ENCODE data around the gene FOXO3.
A peak's percentile ranks its signal among the peaks of the same experiment; 100 is the strongest.

Gene FOXO3

DNA sequence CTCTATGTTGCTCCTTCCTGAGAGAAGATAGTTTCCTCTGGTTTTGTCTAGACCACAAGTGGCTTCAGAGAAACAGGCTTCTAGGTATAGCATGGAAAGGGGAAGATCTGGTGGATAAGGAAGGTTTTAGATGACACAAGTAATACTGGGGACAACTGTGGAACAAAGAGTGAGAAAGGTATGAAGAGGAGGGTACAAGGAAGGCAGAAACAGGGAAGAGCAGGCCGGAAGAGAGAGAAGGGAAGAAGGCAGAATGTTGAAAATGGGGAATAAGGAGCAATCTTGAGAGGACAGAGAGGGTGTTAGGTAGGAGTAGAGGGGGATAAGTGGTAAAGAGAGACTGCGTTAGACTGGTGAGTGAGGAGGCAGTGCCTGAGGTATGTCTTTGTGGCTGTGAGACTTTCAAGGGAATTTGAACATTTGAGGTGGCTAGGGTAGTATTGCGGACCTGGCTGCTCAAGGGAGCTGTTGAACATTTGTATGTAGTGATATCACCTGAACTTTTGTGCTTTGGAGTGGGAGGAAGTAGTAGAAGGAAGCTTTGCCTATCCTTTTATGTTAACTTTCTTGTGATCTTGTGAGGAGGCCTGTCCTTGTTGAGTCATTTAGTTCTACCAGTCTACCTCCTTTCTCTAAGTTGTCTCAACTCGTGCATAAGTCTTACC lies 69.5 kb downstream of the FOXO3 start:
- POLR2A ChIA-PET (ENCODE audit: low non-redundant PET), result no interaction called here
- TF ChIP-seq, protein P1, sequence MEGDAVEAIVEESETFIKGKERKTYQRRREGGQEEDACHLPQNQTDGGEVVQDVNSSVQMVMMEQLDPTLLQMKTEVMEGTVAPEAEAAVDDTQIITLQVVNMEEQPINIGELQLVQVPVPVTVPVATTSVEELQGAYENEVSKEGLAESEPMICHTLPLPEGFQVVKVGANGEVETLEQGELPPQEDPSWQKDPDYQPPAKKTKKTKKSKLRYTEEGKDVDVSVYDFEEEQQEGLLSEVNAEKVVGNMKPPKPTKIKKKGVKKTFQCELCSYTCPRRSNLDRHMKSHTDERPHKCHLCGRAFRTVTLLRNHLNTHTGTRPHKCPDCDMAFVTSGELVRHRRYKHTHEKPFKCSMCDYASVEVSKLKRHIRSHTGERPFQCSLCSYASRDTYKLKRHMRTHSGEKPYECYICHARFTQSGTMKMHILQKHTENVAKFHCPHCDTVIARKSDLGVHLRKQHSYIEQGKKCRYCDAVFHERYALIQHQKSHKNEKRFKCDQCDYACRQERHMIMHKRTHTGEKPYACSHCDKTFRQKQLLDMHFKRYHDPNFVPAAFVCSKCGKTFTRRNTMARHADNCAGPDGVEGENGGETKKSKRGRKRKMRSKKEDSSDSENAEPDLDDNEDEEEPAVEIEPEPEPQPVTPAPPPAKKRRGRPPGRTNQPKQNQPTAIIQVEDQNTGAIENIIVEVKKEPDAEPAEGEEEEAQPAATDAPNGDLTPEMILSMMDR (conservative IDR thresholded peaks at IDR 0.05; ENCODE audit: low read depth), result no peak
- no peak overlapping the region for H3K27ac ChIP-seq
- CTCF ChIA-PET, result interaction anchor here (0.7 to 0.8 kb wide), 2 partner anchors 9 to 181 kb away, joined by 3 to 6 read pairs; no protein-coding TSS in a partner anchor
- no peak for DNase-seq (ENCODE audit: low spot score)

DNA sequence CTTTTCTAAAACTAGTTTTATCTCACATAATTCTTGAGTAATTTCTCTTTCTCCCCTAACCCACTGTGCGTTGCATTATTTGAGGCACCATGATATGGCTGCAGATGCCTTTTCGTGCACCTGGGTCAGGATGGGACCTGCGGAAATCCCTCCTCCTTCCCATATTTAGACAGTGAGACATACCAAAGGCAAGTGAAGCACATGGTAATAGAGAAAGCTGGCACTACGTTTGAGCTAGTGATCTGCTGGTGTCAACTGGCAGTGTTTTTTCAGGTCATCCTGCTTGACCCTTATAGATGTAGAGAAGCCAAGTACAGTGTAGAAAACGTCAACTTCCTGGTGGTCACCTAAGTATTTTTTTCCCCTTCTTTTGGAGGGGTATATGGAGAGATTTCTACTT lies 71.7 kb downstream of the FOXO3 start:
- DNase-seq (ENCODE audit: low spot score), result no peak
- CTCF ChIA-PET, result no interaction called here
- POLR2A ChIA-PET (ENCODE audit: low non-redundant PET), result no interaction called here
- H3K27ac ChIP-seq, result no peak overlapping the region
- TF ChIP-seq, protein P1 (conservative IDR thresholded peaks at IDR 0.05; ENCODE audit: low read depth), result no peak

DNA sequence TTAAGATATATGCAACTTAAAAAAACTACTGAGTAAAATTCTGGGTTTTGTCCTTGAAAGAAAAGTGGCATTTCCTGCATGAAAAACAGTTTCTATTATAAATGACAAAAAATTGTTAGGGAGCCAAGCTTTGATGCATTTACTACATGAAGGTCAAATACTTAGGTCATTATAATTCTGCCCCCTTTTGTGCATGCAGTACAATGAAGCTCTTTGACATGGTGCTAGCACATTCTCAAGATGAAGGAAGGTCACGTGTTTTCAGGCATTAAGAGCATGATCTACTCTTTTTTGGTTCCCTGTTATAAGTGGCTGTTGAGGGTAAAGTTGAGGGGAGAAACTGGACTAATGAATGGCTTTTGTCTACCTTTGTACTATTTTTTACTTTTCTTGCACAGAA lies 72.7 kb downstream of the FOXO3 start:
- TF ChIP-seq, protein P1 (conservative IDR thresholded peaks at IDR 0.05; ENCODE audit: low read depth), result no peak
- ChIA-PET POLR2A (ENCODE audit: low non-redundant PET) (no interaction called here), CTCF (interaction anchor here (0.6 kb wide), 1 partner anchor 39 kb away, joined by 6 read pairs; no protein-coding TSS in a partner anchor)
- no peak overlapping the region for H3K27ac ChIP-seq
- no peak for DNase-seq (ENCODE audit: low spot score)

DNA sequence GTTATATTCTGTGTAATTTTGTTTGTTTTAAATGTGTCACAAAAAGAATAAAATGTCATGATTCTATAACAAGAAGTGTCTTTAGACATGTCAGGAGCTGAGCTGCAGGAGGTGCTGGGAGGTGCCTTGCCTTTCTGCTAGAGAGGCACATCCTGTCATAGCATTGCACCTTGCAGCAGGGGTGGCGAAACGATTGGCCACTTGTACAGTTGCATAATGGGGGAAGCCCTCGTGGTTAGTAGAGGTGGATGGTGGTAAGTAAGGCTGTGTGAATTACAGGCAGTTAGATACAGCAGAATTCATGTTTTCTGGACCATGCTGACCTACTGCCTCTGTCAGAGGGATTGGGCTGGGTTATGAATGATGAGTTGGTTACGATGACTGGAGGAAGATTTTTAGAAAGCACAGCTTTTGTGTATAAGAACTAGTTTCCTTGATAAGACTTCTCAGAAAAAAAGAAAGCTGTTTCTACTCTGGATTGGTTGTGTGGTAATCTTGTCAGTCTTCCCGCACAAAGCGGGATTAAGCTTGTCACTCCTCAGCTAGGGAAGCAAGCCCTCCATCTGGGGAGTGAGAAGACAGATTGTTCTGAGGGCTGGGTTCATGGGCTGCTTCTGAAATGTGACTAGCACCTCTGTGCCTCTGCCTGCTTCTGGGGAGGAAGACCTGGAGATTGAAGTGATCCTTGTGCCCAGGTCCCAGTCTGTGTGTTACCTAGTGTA lies 74.9 kb downstream of the FOXO3 start:
- no peak for DNase-seq (ENCODE audit: low spot score)
- TF ChIP-seq, protein P1 (conservative IDR thresholded peaks at IDR 0.05; ENCODE audit: low read depth), result no peak
- ChIA-PET POLR2A (ENCODE audit: low non-redundant PET) (no interaction called here), CTCF (no interaction called here)
- no peak overlapping the region for H3K27ac ChIP-seq

DNA sequence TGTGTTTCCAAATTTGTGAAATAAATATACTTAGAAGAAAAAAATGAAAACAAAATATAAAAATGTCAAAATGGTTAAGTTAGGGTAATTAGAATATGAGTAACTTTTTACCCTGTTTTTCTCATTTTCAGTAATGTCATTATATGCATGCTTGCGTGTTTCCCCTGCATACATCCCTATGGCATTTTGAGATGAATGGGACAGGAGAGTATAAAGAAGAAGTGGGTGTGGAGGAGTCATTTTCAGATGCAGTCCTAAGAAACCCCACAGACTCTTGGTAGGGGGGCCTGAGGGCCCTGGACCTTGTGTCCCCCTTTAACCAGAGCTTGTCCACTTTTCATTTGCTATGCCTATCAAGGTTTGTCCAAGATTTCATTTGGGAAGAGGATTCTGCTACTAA lies 77.2 kb downstream of the FOXO3 start:
- TF ChIP-seq, protein P1 (conservative IDR thresholded peaks at IDR 0.05; ENCODE audit: low read depth), result no peak
- POLR2A ChIA-PET (ENCODE audit: low non-redundant PET), result no interaction called here
- DNase-seq (ENCODE audit: low spot score), result no peak
- H3K27ac ChIP-seq, result no peak overlapping the region
- CTCF ChIA-PET, result interaction anchor here (0.6 kb wide), 1 partner anchor 17 kb away, joined by 3 read pairs; no protein-coding TSS in a partner anchor

DNA sequence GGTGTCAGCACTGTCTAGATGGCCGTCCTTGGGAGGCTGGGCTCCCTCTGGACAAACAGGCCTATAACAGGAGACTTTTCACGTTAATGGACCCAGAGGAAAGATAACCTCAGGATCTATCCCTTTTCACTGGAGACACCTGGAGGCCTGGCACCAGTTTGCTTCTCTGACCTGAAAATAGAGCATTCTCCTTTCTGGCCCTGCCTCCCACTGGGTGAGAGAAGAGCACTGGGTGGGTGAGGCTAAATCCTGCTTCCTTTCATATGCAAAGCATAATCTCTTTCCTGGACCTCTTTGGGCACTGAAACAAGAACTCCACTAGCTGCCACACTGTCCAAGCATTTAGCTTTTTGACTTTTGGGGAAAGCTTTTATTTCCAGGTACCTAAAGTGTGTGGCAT lies 78.3 kb downstream of the FOXO3 start:
- POLR2A ChIA-PET (ENCODE audit: low non-redundant PET), result no interaction called here
- H3K27ac ChIP-seq, result 0 out of 2 replicates have a peak overlapping the region, but pooled peaks have one; percentile 22
- TF ChIP-seq, protein P1 (conservative IDR thresholded peaks at IDR 0.05; ENCODE audit: low read depth), result no peak
- CTCF ChIA-PET, result no interaction called here
- no peak for DNase-seq (ENCODE audit: low spot score)
